D721Med (cell line): ENCODE data around the gene CDK8.
"Not testable (repeated sequence)": the region's sequence is repeated elsewhere in the genome, so short reads cannot be mapped to it uniquely, and the experiment has no call there.

Experiments used
- DNase-seq: peaks from one replicate; pipeline ENCODE4 v3.0.0; 2011; ENCODE audit warnings: low spot score; ENCODE audit not compliant: insufficient read length
- FAIRE-seq: peaks from 2 replicates; lab custom pipeline; 2011; peaks lifted over from hg19 to GRCh38; lab: Jason Lieb, UNC
- TF ChIP-seq, protein P1 (sequence below): IDR thresholded peaks from 2 replicates; pipeline ENCODE4 v1.5.1; 2012; ENCODE audit warnings: mild to moderate bottlenecking, control low read depth; ENCODE audit not compliant: insufficient read depth; ENCODE audit errors: missing control alignments

The CDK8 gene

DNA sequence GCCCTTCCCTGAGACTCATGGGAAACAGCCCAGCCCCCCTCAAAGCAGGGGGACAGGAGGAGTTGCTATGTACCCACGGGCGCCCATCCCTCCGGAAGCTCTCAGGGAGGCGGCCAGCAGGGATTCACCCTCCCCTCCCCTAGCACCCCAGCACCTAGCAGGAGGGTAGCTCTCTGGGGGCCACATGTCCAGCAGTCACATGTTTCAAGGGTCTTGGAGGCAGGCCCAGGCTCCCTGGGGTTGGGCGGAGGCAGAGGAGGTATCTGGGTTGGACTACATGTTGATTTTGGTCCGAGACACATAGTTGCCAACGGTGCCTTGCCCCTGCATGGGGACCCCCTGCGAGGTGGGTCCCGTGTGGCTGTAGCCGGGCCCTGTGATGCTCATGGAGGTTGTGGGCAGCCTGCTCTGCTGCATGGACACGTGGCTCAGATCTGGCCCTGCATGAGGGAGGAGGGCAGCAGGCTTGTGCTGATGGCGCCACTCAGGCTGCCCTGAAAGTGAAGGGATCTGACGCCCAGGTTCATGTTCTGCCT is 24.8 kb upstream of the CDK8 start:
- FAIRE-seq (no peak), DNase-seq (no peak)
- TF ChIP-seq, protein P1, sequence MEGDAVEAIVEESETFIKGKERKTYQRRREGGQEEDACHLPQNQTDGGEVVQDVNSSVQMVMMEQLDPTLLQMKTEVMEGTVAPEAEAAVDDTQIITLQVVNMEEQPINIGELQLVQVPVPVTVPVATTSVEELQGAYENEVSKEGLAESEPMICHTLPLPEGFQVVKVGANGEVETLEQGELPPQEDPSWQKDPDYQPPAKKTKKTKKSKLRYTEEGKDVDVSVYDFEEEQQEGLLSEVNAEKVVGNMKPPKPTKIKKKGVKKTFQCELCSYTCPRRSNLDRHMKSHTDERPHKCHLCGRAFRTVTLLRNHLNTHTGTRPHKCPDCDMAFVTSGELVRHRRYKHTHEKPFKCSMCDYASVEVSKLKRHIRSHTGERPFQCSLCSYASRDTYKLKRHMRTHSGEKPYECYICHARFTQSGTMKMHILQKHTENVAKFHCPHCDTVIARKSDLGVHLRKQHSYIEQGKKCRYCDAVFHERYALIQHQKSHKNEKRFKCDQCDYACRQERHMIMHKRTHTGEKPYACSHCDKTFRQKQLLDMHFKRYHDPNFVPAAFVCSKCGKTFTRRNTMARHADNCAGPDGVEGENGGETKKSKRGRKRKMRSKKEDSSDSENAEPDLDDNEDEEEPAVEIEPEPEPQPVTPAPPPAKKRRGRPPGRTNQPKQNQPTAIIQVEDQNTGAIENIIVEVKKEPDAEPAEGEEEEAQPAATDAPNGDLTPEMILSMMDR = no peak

DNA sequence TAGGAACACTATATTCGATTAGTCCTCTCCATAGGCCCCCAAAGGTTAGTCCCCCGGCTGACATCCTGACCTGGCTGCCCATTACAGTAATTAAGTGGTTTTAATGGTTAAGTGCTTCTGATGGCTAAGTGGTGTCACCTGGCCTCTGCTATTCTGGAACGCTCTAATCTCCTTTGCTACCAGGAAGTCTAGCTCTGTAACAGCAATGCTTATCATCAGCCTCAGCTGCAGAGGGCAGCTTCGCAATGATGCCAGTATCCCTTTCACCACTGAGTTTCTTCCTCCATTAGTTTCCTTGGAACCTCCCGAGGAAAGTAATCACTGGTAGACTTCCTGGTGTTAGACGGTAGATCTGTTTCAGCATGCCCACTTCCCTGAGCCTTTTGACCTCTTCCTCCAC is 23.2 kb upstream of the CDK8 start:
- TF ChIP-seq, protein P1 = no peak
- FAIRE-seq (no peak), DNase-seq (no peak)

DNA sequence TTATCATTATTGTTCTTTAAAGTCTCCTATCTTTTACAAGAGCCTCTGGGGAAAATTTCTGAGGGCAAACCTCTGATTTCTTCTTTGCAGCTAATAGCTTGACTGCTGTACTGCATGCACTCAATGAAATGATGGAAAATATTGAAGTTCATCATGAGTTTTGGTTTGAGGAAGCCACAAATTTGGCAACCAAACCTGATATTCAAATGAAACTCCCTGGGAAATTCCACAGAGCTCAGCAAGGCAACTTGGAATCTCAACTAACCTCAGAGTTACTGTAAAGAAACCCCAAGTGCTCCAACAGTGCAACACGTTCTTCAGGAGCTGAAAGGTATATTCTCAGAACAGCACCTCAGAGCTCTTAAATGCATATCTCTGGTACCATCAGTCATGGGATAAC is 17.6 kb upstream of the CDK8 start:
- FAIRE-seq = no peak
- TF ChIP-seq, protein P1 = no peak
- DNase-seq = no peak

DNA sequence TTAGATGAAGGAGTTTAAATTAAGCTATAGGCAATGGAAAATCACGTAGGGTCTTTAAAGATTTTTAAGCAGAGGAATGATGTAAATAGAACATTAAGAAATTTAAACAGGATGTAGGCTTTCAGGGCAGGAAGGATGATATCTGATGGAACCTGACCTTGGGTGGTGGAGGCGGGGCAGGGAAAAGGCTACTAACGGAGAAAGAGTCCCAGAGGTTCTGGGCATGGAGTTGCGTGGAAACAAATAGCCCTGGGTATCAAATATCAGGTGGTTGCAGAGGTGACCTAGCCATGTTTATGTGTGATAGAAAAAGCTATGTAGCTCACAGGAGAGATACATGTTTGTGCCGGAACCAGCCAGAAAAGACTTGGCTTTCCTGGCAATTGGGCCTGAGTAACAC is 7.8 kb upstream of the CDK8 start:
- FAIRE-seq = no peak
- TF ChIP-seq, protein P1 = no peak
- DNase-seq = no peak

DNA sequence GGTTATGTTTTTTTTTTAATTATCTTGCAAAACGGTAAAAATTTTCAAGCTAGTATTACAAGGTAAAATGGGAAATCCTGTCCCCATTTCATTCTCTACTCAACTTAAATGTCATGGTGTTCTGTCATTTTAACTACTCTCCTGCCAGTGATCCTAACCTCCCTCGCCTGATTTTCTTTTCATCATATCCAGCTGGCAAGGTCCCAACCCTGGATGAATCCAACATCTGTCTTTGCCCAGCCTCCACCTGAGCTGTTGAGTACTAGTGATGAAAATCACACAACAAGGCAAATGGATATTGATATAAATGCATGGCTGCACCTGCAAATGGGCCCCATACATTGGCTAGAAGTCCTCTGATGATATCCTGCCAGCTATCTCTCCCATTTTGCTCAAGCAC is 6.9 kb upstream of the CDK8 start:
- no peak for DNase-seq
- TF ChIP-seq, protein P1 = no peak
- no peak for FAIRE-seq

DNA sequence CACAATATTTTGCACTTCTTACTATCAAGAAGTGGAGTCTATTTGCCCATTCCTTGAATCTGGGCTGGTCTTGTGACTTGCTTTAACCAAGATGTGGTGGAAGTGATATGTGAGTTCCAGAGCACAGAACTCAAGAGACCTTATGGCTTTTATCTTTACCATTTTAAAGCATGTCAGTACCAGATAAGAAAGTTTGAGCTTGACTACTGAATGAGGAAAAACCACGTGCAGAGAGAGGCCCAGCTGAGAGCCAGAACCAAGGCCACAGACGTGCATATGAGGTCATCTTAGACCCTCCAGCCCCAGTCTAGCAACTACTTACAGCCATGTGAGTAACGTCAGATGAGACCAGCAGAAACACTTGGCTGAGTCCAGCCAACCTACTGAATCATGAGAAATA is 6.3 kb upstream of the CDK8 start:
- no peak for DNase-seq
- TF ChIP-seq, protein P1 = no peak
- no peak for FAIRE-seq

DNA sequence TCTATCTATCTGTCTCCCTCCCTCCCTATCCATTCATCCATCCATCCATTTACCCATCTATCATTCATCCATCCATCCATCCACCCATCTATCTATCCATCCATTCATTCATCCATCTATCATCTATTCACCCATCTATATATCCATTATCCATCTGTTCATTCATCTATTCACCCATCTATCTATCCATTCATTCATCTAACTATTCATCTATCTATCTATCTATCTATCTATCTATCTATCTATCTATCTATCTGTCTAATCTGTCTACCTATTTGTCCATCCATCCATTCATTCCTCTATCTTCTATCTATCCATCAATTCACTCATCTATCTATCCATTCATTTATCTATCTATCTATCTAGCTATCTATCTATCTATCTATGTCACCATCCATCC is 4.4 kb upstream of the CDK8 start:
- DNase-seq (no peak), FAIRE-seq (no peak)
- TF ChIP-seq, protein P1 = no peak

DNA sequence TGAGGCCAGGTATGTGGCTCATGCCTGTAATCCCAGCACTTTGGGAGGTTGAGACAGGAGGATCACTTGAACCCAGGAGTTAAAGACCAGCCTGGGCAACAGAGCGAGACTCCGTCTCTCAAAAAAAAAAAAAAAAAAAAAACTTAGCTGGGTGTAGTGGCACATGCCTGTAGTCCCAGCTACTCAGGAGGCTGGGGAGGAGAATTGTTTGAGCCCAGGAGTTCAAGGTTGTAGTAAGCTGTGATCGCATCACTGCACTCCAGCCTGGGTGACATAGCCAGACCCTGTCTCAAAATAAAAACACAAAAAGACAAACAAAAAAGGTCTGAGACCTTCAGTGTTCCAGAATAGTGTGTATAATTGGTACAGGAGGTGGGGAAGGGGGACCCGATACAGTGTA is 1.9 kb upstream of the CDK8 start:
- FAIRE-seq, DNase-seq: not testable (repeated sequence)
